Colonic mucosa (tissue), 4 donors: Measurements from ENCODE around the gene LOC128125822.

Experiments used
- DNase-seq: peaks from one replicate; pipeline ENCODE4 v3.0.0-alpha.2; 2020
- H3K27ac ChIP-seq: fragments of 200-600 bp; one replicate; pipeline ENCODE4 v1.8.0; 2021
- H3K27me3 ChIP-seq: fragments of 200-600 bp; one replicate; pipeline ENCODE4 v1.8.0; 2021
- H3K36me3 ChIP-seq: fragments of 200-600 bp; one replicate; pipeline ENCODE4 v1.8.0; 2021
- H3K4me1 ChIP-seq: fragments of 200-600 bp; one replicate; pipeline ENCODE4 v1.8.0; 2021; ENCODE audit warnings: mild to moderate bottlenecking
- H3K4me3 ChIP-seq: fragments of 200-600 bp; one replicate; pipeline ENCODE4 v1.8.0; 2021
- H3K9ac ChIP-seq, 2 donors: one replicate each; pipeline ENCODE4 v1.7.0; 2013; ENCODE audit warnings: control low read depth in 2 of 2, low read depth in 2 of 2, low read length in 2 of 2
- H3K9me3 ChIP-seq: fragments of 200-600 bp; one replicate; pipeline ENCODE4 v1.8.0; 2021
- intact Hi-C: fragments of 100-400 bp; cut with DNase I; formaldehyde crosslinking; loops from one replicate; pipeline ENCODE4 v1.14.1; 2022
- TF ChIP-seq, protein P1 (sequence below): fragments of 200-600 bp; IDR thresholded peaks from one replicate; pipeline ENCODE4 v1.8.0; 2022; ENCODE audit warnings: antibody characterized with exemption, mild to moderate bottlenecking
- donor health status: healthy.
- donor health status: DM: no; HTN: no; CAD: no.
- donor health status: DM: no; HTN: no; CAD: no.

Gene LOC128125822

GRCh38 chr6:63543982-63544381, 28.3 kb upstream of the LOC128125822 start:
- DNase-seq, result no peak
- intact Hi-C loops, result no loop called here
- Histone ChIP-seq H3K4me1 (no peaks in the 10 kb centered on the region), H3K36me3 (no peaks in the 10 kb centered on the region), H3K27ac (no peak overlapping the region), H3K9ac (no peak overlapping the region), H3K4me3 (no peak overlapping the region), H3K9me3 (no peaks in the 10 kb centered on the region), H3K27me3 (no peaks in the 10 kb centered on the region)
- TF ChIP-seq, protein P1, sequence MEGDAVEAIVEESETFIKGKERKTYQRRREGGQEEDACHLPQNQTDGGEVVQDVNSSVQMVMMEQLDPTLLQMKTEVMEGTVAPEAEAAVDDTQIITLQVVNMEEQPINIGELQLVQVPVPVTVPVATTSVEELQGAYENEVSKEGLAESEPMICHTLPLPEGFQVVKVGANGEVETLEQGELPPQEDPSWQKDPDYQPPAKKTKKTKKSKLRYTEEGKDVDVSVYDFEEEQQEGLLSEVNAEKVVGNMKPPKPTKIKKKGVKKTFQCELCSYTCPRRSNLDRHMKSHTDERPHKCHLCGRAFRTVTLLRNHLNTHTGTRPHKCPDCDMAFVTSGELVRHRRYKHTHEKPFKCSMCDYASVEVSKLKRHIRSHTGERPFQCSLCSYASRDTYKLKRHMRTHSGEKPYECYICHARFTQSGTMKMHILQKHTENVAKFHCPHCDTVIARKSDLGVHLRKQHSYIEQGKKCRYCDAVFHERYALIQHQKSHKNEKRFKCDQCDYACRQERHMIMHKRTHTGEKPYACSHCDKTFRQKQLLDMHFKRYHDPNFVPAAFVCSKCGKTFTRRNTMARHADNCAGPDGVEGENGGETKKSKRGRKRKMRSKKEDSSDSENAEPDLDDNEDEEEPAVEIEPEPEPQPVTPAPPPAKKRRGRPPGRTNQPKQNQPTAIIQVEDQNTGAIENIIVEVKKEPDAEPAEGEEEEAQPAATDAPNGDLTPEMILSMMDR, result no peak

DNA sequence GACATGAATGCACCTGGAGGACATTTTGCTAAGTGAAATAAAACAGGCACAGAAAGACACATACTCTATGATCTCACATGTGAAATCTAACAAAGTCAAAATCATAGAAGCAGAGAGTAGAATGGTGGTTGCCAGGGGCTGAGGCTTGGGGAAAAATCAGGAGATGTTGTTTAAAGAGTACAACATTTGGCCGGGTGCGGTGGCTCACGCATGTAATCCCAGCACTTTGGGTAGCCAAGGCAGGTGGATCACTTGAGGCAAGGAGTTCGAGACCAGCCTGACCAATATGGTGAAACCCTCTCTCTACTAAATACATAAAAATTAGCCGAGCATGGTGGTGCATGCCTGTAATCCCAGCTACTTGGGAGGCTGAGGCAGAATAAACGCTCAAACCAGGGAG, 26.0 kb upstream of the LOC128125822 start:
- TF ChIP-seq, protein P1, result no peak
- Histone ChIP-seq H3K4me3 (no peak overlapping the region), H3K4me1 (no peaks in the 10 kb centered on the region), H3K9ac (no peak overlapping the region), H3K27me3 (no peaks in the 10 kb centered on the region), H3K9me3 (no peaks in the 10 kb centered on the region), H3K36me3 (no peaks in the 10 kb centered on the region), H3K27ac (no peak overlapping the region)
- no peak for DNase-seq
- intact Hi-C loops, result no loop called here

GRCh38 chr6:63546697-63547096, 25.6 kb upstream of the LOC128125822 start:
- Histone ChIP-seq H3K4me1 (no peaks in the 10 kb centered on the region), H3K4me3 (no peak overlapping the region), H3K9me3 (no peaks in the 10 kb centered on the region), H3K36me3 (no peaks in the 10 kb centered on the region), H3K27ac (no peak overlapping the region), H3K9ac (no peak overlapping the region), H3K27me3 (no peaks in the 10 kb centered on the region)
- DNase-seq, result no peak
- intact Hi-C loops, result no loop called here
- TF ChIP-seq, protein P1, result no peak

GRCh38 chr6:63549076-63549475, 23.2 kb upstream of the LOC128125822 start:
- intact Hi-C loops, result no loop called here
- TF ChIP-seq, protein P1, result no peak

GRCh38 chr6:63553208-63553607, 19.1 kb upstream of the LOC128125822 start:
- Histone ChIP-seq H3K27ac (no peak overlapping the region), H3K27me3 (no peaks in the 10 kb centered on the region), H3K9ac (no peak overlapping the region), H3K4me1 (peaks cover 4% of the 10 kb centered on the region), H3K4me3 (no peak overlapping the region), H3K36me3 (no peaks in the 10 kb centered on the region), H3K9me3 (no peaks in the 10 kb centered on the region)
- DNase-seq, result no peak
- TF ChIP-seq, protein P1, result no peak
- intact Hi-C loops, result no loop called here

More at GRCh38 chr6:63549076-63549475, 23.2 kb upstream of the LOC128125822 start:
- Histone ChIP-seq H3K9ac (no peak overlapping the region), H3K27me3 (no peaks in the 10 kb centered on the region), H3K27ac (no peak overlapping the region), H3K36me3 (no peaks in the 10 kb centered on the region), H3K9me3 (no peaks in the 10 kb centered on the region), H3K4me3 (no peak overlapping the region), H3K4me1 (peaks cover 4% of the 10 kb centered on the region)
- DNase-seq, result no peak

DNA sequence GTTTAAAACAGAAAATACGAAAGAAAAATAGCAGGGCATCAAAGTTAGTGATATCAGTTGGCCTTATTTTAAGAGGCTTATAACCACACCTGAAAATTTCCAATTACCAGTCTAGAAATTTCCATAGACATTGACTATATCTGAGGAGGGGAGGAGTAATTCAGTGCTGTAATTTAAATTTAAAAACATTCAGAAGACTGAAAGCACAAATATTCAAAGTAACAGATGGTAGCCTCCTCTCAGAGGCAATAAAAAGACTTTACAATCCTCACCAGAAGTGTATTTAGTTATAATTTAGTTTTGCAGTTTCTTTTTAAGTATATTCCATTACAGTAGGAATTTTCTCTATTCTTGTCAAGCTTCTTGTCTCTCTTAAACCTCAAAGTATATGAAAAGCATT, 18.4 kb upstream of the LOC128125822 start:
- intact Hi-C loops, result no loop called here
- H3K27ac ChIP-seq, result no peak overlapping the region

More for the DNA sequence above, 18.4 kb upstream of the LOC128125822 start:
- no peak for DNase-seq
- no peaks in the 10 kb centered on the region for H3K9me3 ChIP-seq
- H3K9ac ChIP-seq, result no peak overlapping the region
- no peak overlapping the region for H3K4me3 ChIP-seq
- H3K36me3 ChIP-seq, result no peaks in the 10 kb centered on the region
- TF ChIP-seq, protein P1, result no peak
- peaks cover 4% of the 10 kb centered on the region for H3K4me1 ChIP-seq
- H3K27me3 ChIP-seq, result no peaks in the 10 kb centered on the region
